NCI-H2081 treated with DMSO at 0.1 percent for 48 hours (cell line): Measurements from ENCODE around the gene HAL.
A peak's percentile ranks its signal among the peaks of the same experiment; 100 is the strongest.

Experiments used
- DNase-seq: peaks from one replicate; lab custom pipeline; 2025; lab: John Stamatoyannopoulos, UW

The HAL gene, protein sequence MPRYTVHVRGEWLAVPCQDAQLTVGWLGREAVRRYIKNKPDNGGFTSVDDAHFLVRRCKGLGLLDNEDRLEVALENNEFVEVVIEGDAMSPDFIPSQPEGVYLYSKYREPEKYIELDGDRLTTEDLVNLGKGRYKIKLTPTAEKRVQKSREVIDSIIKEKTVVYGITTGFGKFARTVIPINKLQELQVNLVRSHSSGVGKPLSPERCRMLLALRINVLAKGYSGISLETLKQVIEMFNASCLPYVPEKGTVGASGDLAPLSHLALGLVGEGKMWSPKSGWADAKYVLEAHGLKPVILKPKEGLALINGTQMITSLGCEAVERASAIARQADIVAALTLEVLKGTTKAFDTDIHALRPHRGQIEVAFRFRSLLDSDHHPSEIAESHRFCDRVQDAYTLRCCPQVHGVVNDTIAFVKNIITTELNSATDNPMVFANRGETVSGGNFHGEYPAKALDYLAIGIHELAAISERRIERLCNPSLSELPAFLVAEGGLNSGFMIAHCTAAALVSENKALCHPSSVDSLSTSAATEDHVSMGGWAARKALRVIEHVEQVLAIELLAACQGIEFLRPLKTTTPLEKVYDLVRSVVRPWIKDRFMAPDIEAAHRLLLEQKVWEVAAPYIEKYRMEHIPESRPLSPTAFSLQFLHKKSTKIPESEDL

DNA sequence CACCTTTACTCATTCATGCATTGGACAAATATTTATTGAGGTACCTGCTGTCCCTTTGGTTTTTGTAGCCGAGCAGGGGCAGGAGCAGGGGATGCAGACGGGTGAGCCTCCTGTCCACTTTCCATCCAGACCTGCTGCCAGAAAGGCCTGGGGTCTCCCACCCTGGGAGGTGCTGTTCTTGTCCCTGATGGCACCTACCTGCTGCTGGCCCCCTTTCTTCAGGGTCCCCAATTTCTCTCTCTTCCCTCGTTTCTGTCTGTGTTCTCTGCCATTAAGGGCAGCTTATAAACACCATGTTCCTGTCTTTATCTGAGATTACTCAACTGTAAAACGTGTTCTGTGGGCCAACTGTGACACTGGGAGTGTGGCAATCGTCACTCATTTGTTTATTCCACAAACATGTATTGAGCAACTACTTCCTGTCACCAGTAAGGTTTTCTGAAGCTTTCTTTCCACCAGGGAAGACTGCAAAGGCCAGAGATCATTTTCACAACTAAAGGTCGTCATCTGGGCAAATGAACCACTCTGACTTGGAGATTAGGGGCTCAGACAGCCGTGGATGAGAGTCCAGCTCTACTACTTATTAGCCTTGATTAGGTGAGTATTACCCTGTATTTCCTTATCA is at the start of gene HAL:
TSS of gene HAL (minus strand) at position 311 of the 625 bp plus-strand sequence. CDS start 434 bp downstream, outside the sequence.
- no peak for DNase-seq

- DNase-seq = no peak
These were observed 49.4 kb upstream of the HAL start for GRCh38 chr12:96045566-96045965.

- no peak for DNase-seq
These were observed 48.8 kb upstream of the HAL start for GRCh38 chr12:96044943-96045290.

DNA sequence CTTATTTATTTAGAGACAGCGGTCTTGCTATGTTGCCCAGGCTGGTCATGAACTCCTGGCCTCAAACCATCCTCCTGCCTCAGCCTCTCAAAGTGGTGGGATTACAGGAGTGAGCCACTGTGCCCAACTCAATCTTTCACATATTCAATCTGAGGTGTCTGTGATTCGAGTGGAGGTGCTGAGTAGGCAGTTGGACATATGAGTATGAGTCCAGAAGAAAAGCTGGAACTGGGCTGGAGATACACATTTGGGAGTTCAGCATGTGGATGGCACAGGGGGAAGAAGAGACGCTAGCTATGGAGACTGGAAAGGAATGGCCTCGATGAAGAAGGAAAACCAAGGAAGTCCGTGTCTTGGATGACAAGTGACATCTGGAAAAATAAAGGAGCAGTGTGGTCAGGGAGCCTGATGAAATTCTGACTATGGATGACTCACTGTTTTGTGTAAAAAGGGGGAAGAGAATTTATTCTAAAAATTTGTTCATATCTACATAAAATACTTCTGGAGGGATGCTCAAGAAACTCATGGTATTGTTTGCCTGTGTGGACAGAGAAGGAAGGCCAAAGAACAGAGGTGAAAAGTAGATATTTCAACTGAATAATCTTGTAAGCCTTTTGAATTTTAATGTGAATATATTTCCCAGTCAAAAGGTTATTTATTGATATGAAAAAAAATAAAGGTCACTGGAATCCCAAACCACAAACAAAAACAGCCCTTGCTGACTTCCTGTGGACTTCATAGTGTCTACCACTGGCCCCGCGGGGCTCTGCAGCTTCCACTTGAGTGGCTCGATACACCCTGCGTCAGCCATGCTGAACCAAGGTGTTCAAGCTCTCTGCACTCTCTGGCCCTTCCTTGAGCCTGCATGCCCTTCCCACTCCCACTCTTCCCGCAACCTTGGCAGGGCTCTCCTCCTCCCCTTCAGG is 48.1 kb upstream of the HAL start:
- no peak for DNase-seq

DNA sequence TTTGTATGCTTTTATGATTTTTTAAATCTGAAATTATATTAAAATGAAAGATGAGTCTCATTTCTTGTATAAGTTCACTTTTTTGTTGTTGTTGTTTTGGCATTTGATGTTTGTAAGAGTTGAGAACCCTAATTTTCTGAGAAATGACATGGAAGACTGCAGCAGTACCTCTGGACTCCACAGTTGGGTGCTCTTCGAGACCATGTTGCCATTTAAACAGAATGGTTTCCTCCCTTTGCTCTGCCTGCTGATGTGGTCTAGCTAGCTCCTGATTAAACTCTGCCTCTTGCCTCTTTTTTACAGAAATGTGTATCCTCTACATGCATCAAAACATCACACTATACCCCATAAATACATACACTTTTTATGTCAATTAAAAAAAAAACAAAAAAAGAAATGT is 45.0 kb upstream of the HAL start:
- no peak for DNase-seq

GRCh38 chr12:96040305-96041133 is 44.4 kb upstream of the HAL start:
- no peak for DNase-seq

DNA sequence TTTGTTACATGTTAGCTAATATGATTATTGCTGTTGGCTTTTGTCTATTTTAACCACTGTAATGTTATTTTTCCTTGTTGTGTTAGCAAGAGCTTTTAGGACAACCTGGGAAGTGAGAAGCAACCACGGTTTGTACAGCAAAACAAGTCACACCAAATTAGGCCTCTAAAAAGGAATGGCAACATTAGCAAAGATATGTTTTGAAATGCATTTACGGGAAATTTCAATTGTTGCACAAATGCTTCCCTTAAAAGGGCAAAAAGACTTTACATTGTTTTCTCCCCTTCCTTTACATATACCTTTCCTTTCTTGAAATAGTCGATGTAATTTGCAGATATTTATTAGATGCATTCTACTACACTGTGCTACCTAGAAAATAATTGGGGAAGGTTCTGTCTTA is 43.4 kb upstream of the HAL start:
- DNase-seq = no peak

DNA sequence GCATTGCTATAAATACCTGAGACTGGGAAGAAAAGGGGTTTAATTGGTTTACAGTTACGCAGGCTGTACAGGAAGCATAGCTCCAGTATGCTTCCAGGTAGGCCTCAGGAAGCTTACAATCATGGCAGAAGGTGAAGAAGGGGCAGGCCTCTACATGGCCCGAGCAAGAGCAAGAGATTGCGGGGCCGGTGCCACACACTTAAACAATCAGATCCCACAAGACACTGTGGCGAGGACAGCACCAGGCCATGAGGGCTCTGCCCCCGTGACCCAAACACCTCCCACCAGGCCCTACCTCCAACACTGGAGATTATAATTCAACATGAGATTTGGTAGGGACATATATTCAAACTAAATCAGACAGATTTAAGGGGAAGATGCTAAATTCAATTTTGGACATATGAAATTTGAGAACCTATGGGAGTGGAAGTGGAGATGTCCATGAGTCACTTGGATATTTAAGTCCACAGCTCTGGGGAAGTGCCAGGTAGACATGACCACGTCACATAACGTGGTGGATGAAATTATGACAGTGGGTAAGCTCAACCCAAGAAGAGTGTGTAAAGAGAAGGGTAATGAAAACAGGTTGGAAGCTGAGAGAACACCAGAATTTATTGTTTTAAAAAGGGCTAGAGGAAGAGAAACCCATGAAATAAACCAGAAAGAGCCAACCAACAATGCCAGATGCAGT is 40.8 kb upstream of the HAL start:
- no peak for DNase-seq

DNA sequence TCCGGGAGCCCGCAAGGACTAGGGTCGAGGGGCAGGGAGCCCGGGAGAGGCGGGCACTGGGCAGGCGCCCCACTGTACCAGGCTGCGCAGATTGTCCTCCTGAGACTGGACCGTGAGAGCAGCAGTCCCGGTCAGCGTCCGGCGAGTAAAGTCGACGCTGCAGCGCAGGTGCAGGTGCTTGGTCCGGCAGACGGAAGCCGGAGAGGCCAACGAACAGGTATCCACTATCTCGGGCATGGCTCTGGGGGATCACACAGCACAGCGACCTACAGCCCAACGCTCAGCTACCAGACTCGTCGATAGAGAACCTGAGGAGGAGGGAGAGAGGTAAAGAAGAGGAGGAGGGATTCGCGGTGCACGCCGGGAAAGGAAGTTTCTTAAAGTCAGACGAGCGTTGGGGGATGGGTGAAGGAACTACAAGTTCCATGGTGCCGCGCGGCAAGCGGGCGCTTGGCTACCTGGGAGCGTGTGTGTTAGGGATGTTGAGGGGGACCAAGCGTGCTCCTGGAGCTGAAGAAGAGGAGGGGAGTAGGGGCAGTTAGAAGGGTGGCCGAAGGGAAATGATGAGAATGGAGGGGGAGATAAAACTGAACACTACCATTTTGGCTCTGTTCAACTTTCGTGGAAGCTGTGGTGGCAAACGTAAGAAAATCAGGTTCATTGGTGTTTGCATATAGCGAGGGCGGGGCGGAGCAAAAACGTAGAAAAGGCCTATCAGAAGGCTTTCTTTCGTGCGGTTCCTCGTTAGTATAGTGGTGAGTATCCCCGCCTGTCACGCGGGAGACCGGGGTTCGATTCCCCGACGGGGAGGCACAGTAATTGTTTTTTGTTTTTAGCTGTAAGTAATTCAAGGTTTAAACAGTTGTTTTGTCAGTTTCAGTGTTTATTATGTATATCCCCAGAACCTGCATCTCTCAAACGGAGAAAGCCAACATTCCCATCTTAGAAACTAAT is 39.4 kb upstream of the HAL start, which contains the start of gene LTA4H:
TSS of gene LTA4H (minus strand) at position 305 of the 954 bp plus-strand sequence. CDS start at position 237, 68 bp downstream.
- DNase-seq = peak; percentile 98

DNA sequence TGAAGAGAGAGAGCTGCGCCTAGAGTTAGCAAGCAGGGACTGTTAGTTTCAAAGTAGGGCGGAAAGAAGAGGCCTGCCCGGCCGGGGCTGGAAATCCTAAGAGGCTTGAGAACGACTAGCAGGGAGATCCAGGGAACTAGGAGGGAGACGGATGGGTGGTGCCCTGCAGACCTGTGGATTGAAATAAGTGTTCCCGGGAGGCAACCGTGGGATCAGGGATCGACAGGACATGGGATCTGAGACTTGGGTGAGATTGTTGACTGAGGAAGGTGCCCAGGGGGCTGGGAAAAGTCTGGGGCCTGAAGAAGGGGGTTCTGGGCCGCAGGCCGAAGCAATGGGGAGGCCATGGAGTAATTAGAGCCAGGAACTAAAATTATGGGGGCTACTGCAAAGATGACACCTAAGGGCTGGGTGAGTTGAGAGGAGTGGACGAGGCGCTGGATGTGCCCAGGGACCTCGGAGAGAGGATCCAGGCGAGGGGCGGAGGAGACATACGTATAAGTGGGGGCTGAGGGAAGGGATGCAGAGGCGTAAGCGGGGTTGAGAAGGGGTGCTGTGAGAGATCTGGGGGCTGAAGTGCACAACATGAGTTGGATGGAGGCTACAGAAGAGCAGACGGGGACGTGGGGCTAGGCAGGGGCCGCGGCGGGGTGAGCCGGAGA is 38.6 kb upstream of the HAL start:
- DNase-seq = no peak

- no peak for DNase-seq
These were observed 37.6 kb upstream of the HAL start for GRCh38 chr12:96033549-96034389.

DNA sequence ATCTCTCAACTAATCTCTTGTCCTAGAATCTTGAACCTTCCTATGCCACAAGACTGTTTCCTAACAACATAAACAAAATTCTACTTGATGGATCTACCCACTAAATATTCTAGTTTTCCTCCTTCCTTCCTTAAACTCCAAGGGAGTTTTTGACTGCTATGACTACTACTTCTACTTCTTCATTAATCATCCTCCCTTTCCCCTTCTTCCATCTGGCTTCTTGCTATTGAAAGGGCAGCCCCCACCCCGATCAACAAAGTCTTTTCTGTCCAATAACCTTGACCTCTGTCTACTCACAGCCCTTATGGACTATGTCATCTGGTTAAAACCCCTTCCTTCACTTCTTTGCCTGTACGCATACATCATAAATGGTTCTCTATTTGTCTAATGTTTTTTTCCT is 33.7 kb upstream of the HAL start:
- DNase-seq = no peak

DNA sequence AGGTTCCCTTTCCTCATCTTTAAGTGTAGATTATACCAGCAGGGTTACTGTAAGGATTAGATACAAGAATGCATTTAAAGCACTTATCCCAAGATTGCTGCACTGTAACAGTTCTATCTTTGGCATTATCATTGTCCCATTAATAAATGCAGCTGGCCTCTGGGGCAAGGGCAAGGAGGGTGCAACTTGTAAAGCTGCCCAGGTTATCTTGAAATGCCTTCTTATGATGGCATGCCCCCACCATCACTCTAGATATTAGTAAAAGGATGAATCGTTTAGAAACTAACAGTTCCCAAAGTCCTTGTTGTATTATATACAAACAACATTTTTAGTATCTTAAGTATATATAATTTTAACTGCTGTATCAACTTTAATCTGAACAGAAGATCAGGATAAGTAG is 32.4 kb upstream of the HAL start:
- no peak for DNase-seq

DNA sequence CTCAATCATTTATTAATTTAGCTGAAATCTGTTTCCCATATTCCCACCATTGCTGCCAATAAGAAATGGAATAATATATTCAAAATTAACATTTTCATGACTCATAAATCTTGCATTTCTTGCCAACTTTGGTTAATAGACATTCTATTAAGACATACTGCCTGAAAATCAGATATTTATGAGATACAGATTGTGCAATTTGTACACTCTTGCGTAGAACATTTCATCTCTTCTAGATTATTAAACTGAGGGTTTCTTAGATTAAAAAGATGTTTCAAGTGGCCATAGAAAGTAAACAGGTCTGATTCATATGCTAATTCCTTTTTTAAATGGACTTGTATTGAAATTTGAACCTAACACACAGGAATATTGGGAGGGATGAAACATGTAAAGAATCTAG is 30.2 kb upstream of the HAL start:
- no peak for DNase-seq

GRCh38 chr12:96025518-96025917 is 29.4 kb upstream of the HAL start:
- DNase-seq = no peak

DNA sequence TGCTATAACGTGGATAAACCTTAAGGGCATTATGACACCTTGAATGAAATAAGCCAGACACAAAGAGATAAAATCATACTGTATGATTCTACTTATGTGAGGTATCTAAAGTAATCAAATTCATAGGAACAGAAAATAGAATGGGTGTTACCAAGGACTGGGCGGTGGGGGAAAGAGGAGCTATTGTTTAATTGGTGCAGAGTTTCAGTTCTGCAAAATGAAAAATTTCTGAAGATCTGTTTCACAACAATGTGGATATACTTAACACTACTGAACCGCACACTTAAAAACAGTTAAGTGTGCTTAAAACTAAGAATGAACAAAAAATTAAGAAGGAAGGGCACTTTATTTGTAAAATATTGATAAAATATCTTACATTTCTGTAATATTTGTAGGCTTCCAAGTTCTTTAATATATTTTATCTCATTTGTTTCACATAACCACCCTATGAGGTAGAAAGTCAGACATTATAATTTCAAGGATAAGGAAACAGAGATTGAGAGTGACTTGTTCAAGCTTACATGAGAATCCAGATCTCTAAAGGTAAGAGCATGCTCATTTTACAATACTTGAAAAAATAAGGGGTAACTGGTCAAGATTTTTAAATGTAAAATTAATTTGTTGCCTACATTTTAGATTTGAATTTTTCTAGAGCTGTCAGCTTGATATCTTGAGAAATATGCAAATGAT is 24.3 kb upstream of the HAL start:
- DNase-seq = no peak

DNA sequence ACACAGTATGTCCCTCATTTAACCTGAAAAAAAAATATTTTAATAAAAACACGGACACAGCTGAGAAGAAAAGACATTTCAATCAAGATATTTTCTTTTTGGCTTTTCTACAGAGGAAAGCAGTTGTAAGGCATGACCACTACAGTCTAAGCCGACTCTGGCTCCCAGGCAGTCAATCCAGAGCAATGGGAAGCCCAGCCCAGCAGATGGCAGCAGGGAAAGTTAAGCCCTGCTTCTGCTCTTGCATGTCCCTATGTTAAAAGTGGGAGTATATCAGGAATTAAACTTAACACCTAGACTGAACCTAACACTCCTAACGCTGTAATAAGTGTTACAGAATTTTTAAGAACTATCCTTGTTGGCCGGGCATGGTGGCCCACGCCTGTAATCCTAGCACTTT is 19.5 kb upstream of the HAL start:
- no peak for DNase-seq
